OCI-LY1 (cell line): ENCODE data around the gene VPREB1.

ENCODE experiments used
- H2AFZ ChIP-seq: fragments of 200-600 bp; sonication (generic), shearing (Covaris generic); 2 replicates; pipeline ENCODE4 v1.6.0; 2014; ENCODE audit warnings: antibody characterized with exemption, mild to moderate bottlenecking, low read length
- H3F3A ChIP-seq: fragments of 200-600 bp; sonication (generic), shearing (Covaris generic); 2 replicates; pipeline ENCODE4 v1.6.0; 2014; ENCODE audit warnings: mild to moderate bottlenecking, antibody characterized with exemption, low read length, moderate library complexity; ENCODE audit not compliant: insufficient read depth
- H3K27ac ChIP-seq: fragments of 200-600 bp; sonication (generic); 2 replicates; pipeline ENCODE4 v1.5.1; 2014; ENCODE audit warnings: low read length, mixed run types, mild to moderate bottlenecking, low read depth; ENCODE audit not compliant: poor library complexity, severe bottlenecking
- H3K27me3 ChIP-seq: fragments of 200-600 bp; sonication (generic); 2 replicates; pipeline ENCODE4 v1.6.0; 2014; ENCODE audit warnings: antibody characterized with exemption, mild to moderate bottlenecking, low read length, moderate library complexity; ENCODE audit not compliant: insufficient read depth
- H3K36me3 ChIP-seq: fragments of 200-600 bp; sonication (generic); 2 replicates; pipeline ENCODE4 v1.6.1; 2014; ENCODE audit warnings: mild to moderate bottlenecking, antibody characterized with exemption, low read length, moderate library complexity, mixed read lengths; ENCODE audit not compliant: insufficient read depth
- H3K4me1 ChIP-seq: fragments of 200-600 bp; sonication (generic); 2 replicates; pipeline ENCODE4 v1.5.1; 2014; ENCODE audit warnings: mild to moderate bottlenecking, low read length, moderate library complexity; ENCODE audit not compliant: insufficient read depth, severe bottlenecking
- H3K4me2 ChIP-seq: fragments of 200-600 bp; sonication (generic), shearing (Covaris generic); 2 replicates; pipeline ENCODE4 v1.6.1; 2014; ENCODE audit warnings: low read length
- H3K4me3 ChIP-seq: fragments of 200-600 bp; sonication (generic); 2 replicates; pipeline ENCODE4 v1.5.1; 2014; ENCODE audit warnings: low read length, low read depth, mild to moderate bottlenecking, mixed read lengths; ENCODE audit not compliant: poor library complexity, severe bottlenecking
- H3K79me2 ChIP-seq: fragments of 200-600 bp; shearing (Covaris generic); 2 replicates; pipeline ENCODE4 v1.6.1; 2016; ENCODE audit warnings: mixed run types, low read length, mixed read lengths; ENCODE audit not compliant: insufficient read depth
- H3K9ac ChIP-seq: fragments of 200-600 bp; sonication (generic), shearing (Covaris generic); 2 replicates; pipeline ENCODE4 v1.6.1; 2014; ENCODE audit warnings: mild to moderate bottlenecking, low read length, mixed read lengths
- H3K9me2 ChIP-seq: fragments of 200-600 bp; sonication (generic), shearing (Covaris generic); 2 replicates; pipeline ENCODE4 v1.6.1; 2014; ENCODE audit warnings: low read depth, mild to moderate bottlenecking, low read length, mixed read lengths
- H3K9me3 ChIP-seq: fragments of 200-600 bp; shearing (Covaris generic); 2 replicates; pipeline ENCODE4 v1.6.1; 2014; ENCODE audit warnings: low read length, mixed read lengths
- H4K20me1 ChIP-seq: fragments of 200-600 bp; sonication (generic), shearing (Covaris generic); 2 replicates; pipeline ENCODE4 v1.6.0; 2016; ENCODE audit warnings: mild to moderate bottlenecking, low read length; ENCODE audit not compliant: insufficient read depth
- CTCF ChIP-seq: fragments of 200-600 bp; sonication (generic), shearing (Covaris generic); IDR thresholded peaks from 2 replicates; pipeline ENCODE4 v1.5.1; 2017; ENCODE audit warnings: mild to moderate bottlenecking, antibody characterized with exemption, low read length, moderate library complexity, mixed read lengths
- EZH2 ChIP-seq: fragments of 200-600 bp; sonication (generic), shearing (Covaris generic); IDR thresholded peaks from 2 replicates; pipeline ENCODE4 v1.8.0; 2017; ENCODE audit warnings: borderline replicate concordance, mixed run types, mild to moderate bottlenecking, antibody characterized with exemption, low read length, moderate library complexity, mixed read lengths

The VPREB1 gene

DNA sequence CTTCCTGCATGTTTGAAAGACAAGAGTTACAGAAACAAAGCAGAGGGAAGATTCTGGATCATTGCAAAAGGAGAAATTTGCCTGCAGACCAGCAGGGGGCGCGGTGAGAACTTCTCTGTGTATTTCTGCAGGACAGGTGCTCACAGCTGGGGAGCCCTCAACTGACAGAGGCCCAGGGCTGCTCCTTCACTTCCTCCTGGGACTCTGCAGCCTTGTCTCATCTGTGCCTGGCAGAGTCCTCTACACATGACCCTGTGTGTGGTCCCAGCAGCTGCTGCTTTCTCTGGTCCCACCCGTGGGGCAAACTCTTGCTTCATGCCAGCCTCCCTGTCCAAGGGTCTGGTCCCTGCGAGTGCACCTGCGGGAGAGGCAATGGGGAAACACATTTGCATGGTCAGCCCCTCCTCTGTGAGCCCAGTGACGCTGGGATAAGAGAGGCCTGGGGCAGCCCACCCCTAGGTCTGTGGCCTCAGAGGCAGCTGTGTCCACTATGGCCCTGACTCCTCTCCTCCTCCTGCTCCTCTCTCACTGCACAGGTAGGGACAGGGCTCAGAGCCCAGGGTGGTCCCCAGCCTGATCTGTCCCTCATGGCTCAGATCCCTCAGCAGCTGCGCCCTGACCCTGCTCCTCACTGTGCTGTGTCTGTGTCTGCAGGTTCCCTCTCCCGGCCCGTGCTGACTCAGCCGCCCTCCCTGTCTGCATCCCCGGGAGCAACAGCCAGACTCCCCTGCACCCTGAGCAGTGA lies 43.2 kb upstream of the VPREB1 start:
- 0 out of 2 replicates have a peak, but pooled peaks cover 9% of the 10 kb centered on the region for H3K79me2 ChIP-seq
- H3K36me3 ChIP-seq: peaks cover 11% of the 10 kb centered on the region; the same call in 1 of the 2 replicates
- peak overlapping the region; percentile 59 for H3K4me2 ChIP-seq
- H3F3A ChIP-seq: no peaks in the 10 kb centered on the region
- peak overlapping the region; percentile 37 for H3K4me3 ChIP-seq
- H3K9me2 ChIP-seq: no peaks in the 10 kb centered on the region
- H3K27me3 ChIP-seq: no peaks in the 10 kb centered on the region
- peak overlapping the region; percentile 58 for H3K9ac ChIP-seq
- H4K20me1 ChIP-seq: no peaks in the 10 kb centered on the region
- peaks cover 75% of the 10 kb centered on the region for H3K4me1 ChIP-seq
- H3K27ac ChIP-seq: peak overlapping the region; percentile 96
- no peak overlapping the region for H2AFZ ChIP-seq
- TF ChIP-seq CTCF: peak; percentile 93
- TF ChIP-seq EZH2: no peak
- H3K9me3 ChIP-seq: no peaks in the 10 kb centered on the region

GRCh38 chr22:22201930-22202343 lies 42.6 kb upstream of the VPREB1 start:
- Histone ChIP-seq H3K79me2 (0 out of 2 replicates have a peak, but pooled peaks cover 3% of the 10 kb centered on the region), H3K27ac (peak overlapping the region; percentile 96), H4K20me1 (no peaks in the 10 kb centered on the region), H3K9ac (peak overlapping the region; percentile 58), H2AFZ (no peak overlapping the region), H3K36me3 (peaks cover 5% of the 10 kb centered on the region; the same call in 1 of the 2 replicates), H3K4me2 (peak overlapping the region; percentile 59), H3K4me1 (peaks cover 75% of the 10 kb centered on the region), H3K9me3 (no peaks in the 10 kb centered on the region), H3K27me3 (no peaks in the 10 kb centered on the region), H3K4me3 (peak overlapping the region; percentile 37), H3F3A (no peaks in the 10 kb centered on the region), H3K9me2 (no peaks in the 10 kb centered on the region)
- TF ChIP-seq CTCF: no peak
- TF ChIP-seq EZH2: no peak

GRCh38 chr22:22203048-22203971 lies 41.3 kb upstream of the VPREB1 start:
- no peaks in the 10 kb centered on the region for H3K79me2 ChIP-seq
- no peak overlapping the region for H2AFZ ChIP-seq
- no peak overlapping the region for H3K4me3 ChIP-seq
- H3K27ac ChIP-seq: no peak overlapping the region
- no peaks in the 10 kb centered on the region for H3K9me2 ChIP-seq
- H3K9me3 ChIP-seq: no peaks in the 10 kb centered on the region
- no peak overlapping the region for H3K4me2 ChIP-seq
- H3F3A ChIP-seq: no peaks in the 10 kb centered on the region
- H3K27me3 ChIP-seq: no peaks in the 10 kb centered on the region
- peaks cover 73% of the 10 kb centered on the region for H3K4me1 ChIP-seq
- TF ChIP-seq EZH2 (no peak), CTCF (no peak)
- H4K20me1 ChIP-seq: no peaks in the 10 kb centered on the region
- no peaks in the 10 kb centered on the region for H3K36me3 ChIP-seq
- no peak overlapping the region for H3K9ac ChIP-seq
